GM12878 (cell line): ENCODE data around the gene SRM. TPM values are rescaled to one million over a fixed set of nuclear protein-coding genes. Genes with fewer than 3 reads are reported as not detected.

Experiments used
- ATAC-seq: fragments of 200-7000 bp; cut with Tn5 transposase; 3 replicates; pipeline ENCODE4 v1.9.1; 2020; ENCODE audit warnings: mild to moderate bottlenecking, moderate library complexity
- BruUV-seq: library from RNA; stranded (reverse); fragments of 400-500 nt; replicated peaks from 2 replicates; lab custom pipeline; 2021; lab: Mats Ljungman, UMichigan
- CTCF ChIA-PET: fragments of 300-600 bp; sonication (Branson Sonifier 250); formaldehyde crosslinking; extraction: SDS; loops from one replicate; lab custom pipeline; 2021; ENCODE audit warnings: inconsistent platforms; lab: Yijun Ruan, JAX
- POLR2A ChIA-PET: fragments of 350-600 bp; formaldehyde crosslinking; extraction: SDS; loops from one replicate; lab custom pipeline; 2021; ENCODE audit warnings: inconsistent platforms; lab: Charles Lee
- RAD21 ChIA-PET: fragments of 300-600 bp; sonication (Branson Sonifier 250); formaldehyde crosslinking; loops from one replicate; lab custom pipeline; 2023; ENCODE audit warnings: antibody characterized with exemption; ENCODE audit not compliant: unreplicated experiment; lab: Charles Lee
- SMC1A ChIA-PET: fragments of 300-600 bp; sonication (Branson Sonifier 250); formaldehyde crosslinking; loops from one replicate; lab custom pipeline; 2023; ENCODE audit not compliant: unreplicated experiment, uncharacterized antibody; lab: Charles Lee
- DNase-seq: peaks from one replicate; pipeline ENCODE4 v3.0.0-alpha.2; 2011; ENCODE audit warnings: low read depth, low spot score
- FAIRE-seq: peaks from 3 replicates; lab custom pipeline; 2011; peaks lifted over from hg19 to GRCh38; lab: Jason Lieb, UNC
- H2AFZ ChIP-seq: 2 replicates; pipeline ENCODE4 v1.6.0; 2011; ENCODE audit warnings: low read depth, low read length, control low read depth; ENCODE audit not compliant: control insufficient read depth
- H3K27ac ChIP-seq: 2 replicates; pipeline ENCODE4 v1.5.1; 2011; ENCODE audit warnings: control low read depth; ENCODE audit not compliant: control insufficient read depth, insufficient read depth
- H3K27me3 ChIP-seq, 2 experiments: replicated peaks in 1 of 2; 2 replicates each; pipeline versions ENCODE4 v1.6.0 to v1.6.1; 2011; ENCODE audit warnings: low read length in 1 of 2; ENCODE audit not compliant: control insufficient read depth in 2 of 2, insufficient read depth in 2 of 2
- H3K36me3 ChIP-seq, 2 experiments: 2 replicates each; pipeline ENCODE4 v1.5.1; 2011; ENCODE audit warnings: low read length in 1 of 2; ENCODE audit not compliant: control insufficient read depth in 2 of 2, insufficient read depth in 2 of 2
- H3K4me1 ChIP-seq: 2 replicates; pipeline ENCODE4 v1.6.1; 2011; ENCODE audit warnings: mild to moderate bottlenecking, low read length, moderate library complexity, mixed read lengths; ENCODE audit not compliant: control insufficient read depth, insufficient read depth
- H3K4me2 ChIP-seq: 2 replicates; pipeline ENCODE4 v1.6.0; 2011; ENCODE audit warnings: control low read depth; ENCODE audit not compliant: control insufficient read depth, insufficient read depth
- H3K4me3 ChIP-seq: fragments of 200-600 bp; sonication (generic); 2 replicates; pipeline ENCODE4 v1.5.1; 2016
- H3K79me2 ChIP-seq: 2 replicates; pipeline ENCODE4 v1.6.0; 2011; ENCODE audit warnings: low read length; ENCODE audit not compliant: control insufficient read depth, insufficient read depth
- H3K9ac ChIP-seq: 2 replicates; pipeline ENCODE4 v1.8.0; 2011; ENCODE audit warnings: low read length, control low read depth, mixed read lengths; ENCODE audit not compliant: control insufficient read depth, insufficient read depth
- H3K9me3 ChIP-seq: replicated peaks from 3 replicates; pipeline ENCODE4 v1.5.1; 2011; ENCODE audit warnings: mild to moderate bottlenecking, low read length; ENCODE audit not compliant: control insufficient read depth, insufficient read depth
- H4K20me1 ChIP-seq: 2 replicates; pipeline ENCODE4 v1.6.0; 2011; ENCODE audit not compliant: control insufficient read depth, insufficient read depth
- ATF2 ChIP-seq: IDR thresholded peaks from 2 replicates; pipeline ENCODE4 v1.6.1; 2012; ENCODE audit warnings: low read length, inconsistent platforms
- CTCF ChIP-seq, 3 experiments: IDR thresholded peaks in 2 of 3; conservative IDR thresholded peaks in 1 of 3; 2 replicates each; pipeline ENCODE4 v1.5.1; 2011; ENCODE audit warnings: low read depth in 3 of 3, low read length in 3 of 3, mild to moderate bottlenecking in 3 of 3, control low read depth in 2 of 3, moderate library complexity in 2 of 3, inconsistent platforms in 1 of 3, mixed read lengths in 1 of 3; ENCODE audit not compliant: control insufficient read depth in 2 of 3, insufficient read depth in 1 of 3; ENCODE audit errors: extremely low read depth in 1 of 3
- IRF3 ChIP-seq: fragments of 450-650 bp; IDR thresholded peaks from 2 replicates; pipeline ENCODE4 v1.6.1; 2014; ENCODE audit warnings: mild to moderate bottlenecking
- MYC ChIP-seq: IDR thresholded peaks from 2 replicates; pipeline ENCODE4 v1.6.1; 2011; ENCODE audit warnings: mild to moderate bottlenecking, low read length, moderate library complexity, inconsistent platforms; ENCODE audit not compliant: insufficient read depth, insufficient replicate concordance, insufficient read length, severe bottlenecking
- NFXL1 ChIP-seq: fragments of 450-650 bp; IDR thresholded peaks from 2 replicates; pipeline ENCODE4 v1.6.1; 2017; ENCODE audit warnings: antibody characterized with exemption, mild to moderate bottlenecking, borderline replicate concordance
- RAD51 ChIP-seq: fragments of 450-650 bp; IDR thresholded peaks from 2 replicates; pipeline ENCODE4 v1.6.1; 2016; ENCODE audit warnings: moderate library complexity, mild to moderate bottlenecking, inconsistent platforms
- SMARCA5 ChIP-seq: fragments of 450-650 bp; IDR thresholded peaks from 2 replicates; pipeline ENCODE4 v1.6.1; 2017; ENCODE audit warnings: mild to moderate bottlenecking
- SP1 ChIP-seq: IDR thresholded peaks from one replicate; pipeline ENCODE4 v1.6.1; 2011; ENCODE audit warnings: low read depth, low read length
- SRF ChIP-seq, 2 experiments: IDR thresholded peaks; 2 replicates each; pipeline ENCODE4 v1.6.1; 2011; ENCODE audit warnings: low read depth in 2 of 2, low read length in 2 of 2, mild to moderate bottlenecking in 1 of 2, moderate library complexity in 1 of 2
- SUPT20H ChIP-seq: IDR thresholded peaks from 2 replicates; pipeline ENCODE4 v1.6.1; 2011; ENCODE audit warnings: low read depth, mild to moderate bottlenecking, low read length, moderate library complexity, borderline replicate concordance; ENCODE audit not compliant: control insufficient read depth
- ZNF622 ChIP-seq: fragments of 450-650 bp; IDR thresholded peaks from 2 replicates; pipeline ENCODE4 v1.6.1; 2017; ENCODE audit warnings: mild to moderate bottlenecking, inconsistent platforms
- ZNF687 ChIP-seq: fragments of 450-650 bp; IDR thresholded peaks from 2 replicates; pipeline ENCODE4 v1.6.1; 2017; ENCODE audit warnings: mild to moderate bottlenecking, moderate library complexity
- WGBS: methylation state at CpG from one replicate; pipeline ENCODE4 v1.1.6; 2016; ENCODE audit warnings: low lambda C conversion rate; ENCODE audit not compliant: insufficient replicate concordance, insufficient coverage; ENCODE audit errors: missing lambda C conversion rate; 5-methylcytosine and 5-hydroxymethylcytosine counted together
- in situ Hi-C: fragments of 300-500 bp; cut with MboI; formaldehyde crosslinking; loops from 9 replicates; pipeline ENCODE4 v1.14.3; 2018; ENCODE audit warnings: mixed read lengths
- intact Hi-C: fragments of 100-400 bp; cut with micrococcal nuclease; formaldehyde crosslinking; loops from one replicate; pipeline ENCODE4 v1.14.2; 2022; ENCODE audit not compliant: unreplicated experiment
- polyA plus RNA-seq, 11 experiments: library from polyadenylated mRNA; depleted of rRNA in 4 of 11; unstranded in 6 of 11; stranded (reverse) in 5 of 11; fragments of >200 nt; fragmentation: Nextera tagmentation in 4 of 11; fragmentation: Illumina TruSeq in 1 of 11; extraction: Ambion mirVana in 4 of 11; extraction: Trizol in 1 of 11; gene quantifications; 1 replicate in 1 of 11; 2 replicates in 10 of 11; pipeline versions ENCODE4 v1.2.1 to v1.2.3, GENCODE V29; 2011 to 2016; ENCODE audit warnings: inconsistent platforms in 2 of 11, missing spikeins in 2 of 11, low read depth in 1 of 11
- total RNA-seq, 4 experiments: library from RNA; depleted of rRNA in 3 of 4; stranded (reverse); fragments of >200 nt in 3 of 4; fragmentation: Illumina TruSeq in 1 of 4; extraction: Trizol in 1 of 4; gene quantifications; 2 replicates each; pipeline versions ENCODE4 v1.2.1 to v1.2.3, GENCODE V29; 2013 to 2021

Gene SRM
- total and polyA plus RNA-seq, 10 of the 15 experiments (the other 5 are each of a cell fraction or from before 2014, with no cell fraction given): 16.7 to 255 (median 81.2) TPM

GRCh38 chr1:11053758-11054137 lies 6.1 kb downstream of the SRM start (continued):
- TF ChIP-seq ZNF687 (no peak), MYC (no peak)
- TF ChIP-seq, all 136 proteins: peak for 2

- H3K36me3 ChIP-seq: peaks cover 4% of the 10 kb centered on the region in 2 experiments; a peak in 3 of 4 replicates
- no peaks in the 10 kb centered on the region for H3K27me3 ChIP-seq
- H3K4me3 ChIP-seq: no peak overlapping the region
- 49% methylated on average over 29 of the region's 29 CpGs for WGBS
- peaks cover 2% of the 10 kb centered on the region for H3K79me2 ChIP-seq
- peaks cover 12% of the 10 kb centered on the region for H3K4me1 ChIP-seq
- no peak for DNase-seq
- ChIA-PET RAD21 (interaction anchor here (1.4 kb wide), 1 partner anchor 15 kb away, joined by 5 read pairs; no protein-coding TSS in a partner anchor), POLR2A (no interaction called here), SMC1A (no interaction called here), CTCF (interaction anchor here (3.3 kb wide), 1 partner anchor 15 kb away, joined by 15 read pairs; no protein-coding TSS in a partner anchor)
- H3K27ac ChIP-seq: no peak overlapping the region
- no TSS peak for BruUV-seq
- H3K9me3 ChIP-seq: no peaks in the 10 kb centered on the region
- no peak overlapping the region for H2AFZ ChIP-seq
- peak; percentile 48 for ATAC-seq
- H3K9ac ChIP-seq: no peak overlapping the region
- H3K4me2 ChIP-seq: no peak overlapping the region
- no peaks in the 10 kb centered on the region for H4K20me1 ChIP-seq
- intact Hi-C loops (no loop called here), in situ Hi-C loops (no loop called here)
- FAIRE-seq: no peak
- TF ChIP-seq RAD51 (no peak), SP1 (no peak), CTCF (IDR thresholded peaks at IDR 0.05 in 2 of 3, conservative IDR thresholded peaks at IDR 0.05 in 1 of 3; ENCODE audit: control insufficient read depth in 2 of 3, extremely low read depth in 1 of 3, insufficient read depth in 1 of 3, low read depth in 3 of 3, low read length in 3 of 3) (no peak), NFXL1 (no peak), SRF (IDR thresholded peaks at IDR 0.05; ENCODE audit: low read depth in 2 of 2, low read length in 2 of 2) (no peak), SUPT20H (no peak), SMARCA5 (no peak), ZNF622 (no peak), IRF3 (no peak), ATF2 (0 out of 2 replicates have a peak, but pooled peaks have one; percentile 18)
These were observed 6.7 kb downstream of the SRM start for GRCh38 chr1:11052839-11053757.
